SK-N-SH treated with all-trans-retinoic acid at 6 μM for 48 hours (cell line): ENCODE results near the gene HSPA2.

ENCODE experiments used
- CREB5 ChIP-seq: fragments of 250-450 bp; sonication (Bioruptor Pico); IDR thresholded peaks from 2 replicates; pipeline ENCODE4 v1.5.1; 2020; ENCODE audit warnings: low read depth, mild to moderate bottlenecking, moderate library complexity
- ISL1 ChIP-seq: fragments of 250-450 bp; sonication (Bioruptor Pico); IDR thresholded peaks from 2 replicates; pipeline ENCODE4 v2.1.2; 2022; ENCODE audit warnings: mild to moderate bottlenecking, moderate library complexity
- PATZ1 ChIP-seq: fragments of 250-450 bp; sonication (Bioruptor Pico); IDR thresholded peaks from 2 replicates; pipeline ENCODE4 v1.8.0; 2020; ENCODE audit warnings: mild to moderate bottlenecking, moderate library complexity, borderline replicate concordance
- RARB ChIP-seq: fragments of 250-450 bp; sonication (Bioruptor Pico); IDR thresholded peaks from 2 replicates; pipeline ENCODE4 v1.8.0; 2021; ENCODE audit warnings: mild to moderate bottlenecking, moderate library complexity
- SNAI2 ChIP-seq: fragments of 250-450 bp; sonication (Bioruptor Pico); IDR thresholded peaks from 2 replicates; pipeline ENCODE4 v1.5.0; 2020; ENCODE audit warnings: mild to moderate bottlenecking, moderate library complexity
- TCF4 ChIP-seq: fragments of 250-450 bp; sonication (Bioruptor Pico); IDR thresholded peaks from 2 replicates; pipeline ENCODE4 v1.8.0; 2021; ENCODE audit warnings: mild to moderate bottlenecking, moderate library complexity, borderline replicate concordance
- TOX ChIP-seq: fragments of 250-450 bp; sonication (Bioruptor Pico); IDR thresholded peaks from 2 replicates; pipeline ENCODE4 v1.8.0; 2021; ENCODE audit warnings: mild to moderate bottlenecking, moderate library complexity, borderline replicate concordance
- TSHZ2 ChIP-seq: fragments of 250-450 bp; sonication (Bioruptor Pico); IDR thresholded peaks from 2 replicates; pipeline ENCODE4 v1.5.0; 2020; ENCODE audit warnings: mild to moderate bottlenecking, moderate library complexity
- ZC3H10 ChIP-seq: fragments of 250-450 bp; sonication (Bioruptor Pico); IDR thresholded peaks from 2 replicates; pipeline ENCODE4 v1.5.1; 2021; ENCODE audit warnings: mild to moderate bottlenecking, moderate library complexity
- ZFP3 ChIP-seq: fragments of 250-450 bp; sonication (Bioruptor Pico); IDR thresholded peaks from 2 replicates; pipeline ENCODE4 v1.5.0; 2020; ENCODE audit warnings: mild to moderate bottlenecking, moderate library complexity
- ZFP30 ChIP-seq: fragments of 450-650 bp; formaldehyde crosslinking; IDR thresholded peaks from 2 replicates; pipeline ENCODE4 v1.5.0; 2022; ENCODE audit warnings: mild to moderate bottlenecking, moderate library complexity
- ZNF70 ChIP-seq: fragments of 450-650 bp; formaldehyde crosslinking; IDR thresholded peaks from 2 replicates; pipeline ENCODE4 v1.5.0; 2020; ENCODE audit warnings: mild to moderate bottlenecking, moderate library complexity
- ZNF8 ChIP-seq: fragments of 450-650 bp; formaldehyde crosslinking; IDR thresholded peaks from 2 replicates; pipeline ENCODE4 v1.5.0; 2020; ENCODE audit warnings: mild to moderate bottlenecking, moderate library complexity

GRCh38 chr14:64540208-64541202 is at the start of gene HSPA2:
- TF ChIP-seq ZFP3 (CRISPR knock-in tag) = no peak
- no peak for TF ChIP-seq TOX
- TF ChIP-seq ZNF70 (CRISPR knock-in tag) = no peak
- TF ChIP-seq ZNF8 (CRISPR knock-in tag) = no peak
- TF ChIP-seq ZFP30 (CRISPR knock-in tag) = no peak
- no peak for TF ChIP-seq PATZ1 (CRISPR knock-in tag)
- no peak for TF ChIP-seq RARB (CRISPR knock-in tag)
- no peak for TF ChIP-seq ZC3H10
- no peak for TF ChIP-seq TCF4
- TF ChIP-seq TSHZ2 = no peak
- no peak; the same call in 1 of the 2 replicates for TF ChIP-seq SNAI2 (CRISPR knock-in tag)
- no peak for TF ChIP-seq CREB5
- no peak for TF ChIP-seq ISL1 (CRISPR knock-in tag)
